PC-9 (cell line): Measurements from ENCODE around the gene KRTAP9-8.

Source experiments
- CTCF ChIP-seq: fragments of 200-600 bp; sonication (generic); conservative IDR thresholded peaks from 2 replicates; pipeline ENCODE4 v1.6.1; 2017; ENCODE audit warnings: mixed run types, antibody characterized with exemption, mild to moderate bottlenecking, moderate library complexity
- EZH2 ChIP-seq: fragments of 200-600 bp; sonication (generic); IDR thresholded peaks from 2 replicates; pipeline ENCODE4 v1.8.0; 2017; ENCODE audit warnings: antibody characterized with exemption, low read depth

- no peak for TF ChIP-seq CTCF
- TF ChIP-seq EZH2 = no peak
Observed at GRCh38 chr17:41223821-41224220, 14.0 kb upstream of the KRTAP9-8 start.
